Fibroblast of skin of right biceps (primary cell): Measurements from ENCODE around the gene RASA4B.
"Not testable (repeated sequence)": the region's sequence is repeated elsewhere in the genome, so short reads cannot be mapped to it uniquely, and the experiment has no call there.

ENCODE experiments used
- DNase-seq: peaks from one replicate; pipeline ENCODE4 v3.0.0-alpha.2; 2013

The RASA4B gene

DNA sequence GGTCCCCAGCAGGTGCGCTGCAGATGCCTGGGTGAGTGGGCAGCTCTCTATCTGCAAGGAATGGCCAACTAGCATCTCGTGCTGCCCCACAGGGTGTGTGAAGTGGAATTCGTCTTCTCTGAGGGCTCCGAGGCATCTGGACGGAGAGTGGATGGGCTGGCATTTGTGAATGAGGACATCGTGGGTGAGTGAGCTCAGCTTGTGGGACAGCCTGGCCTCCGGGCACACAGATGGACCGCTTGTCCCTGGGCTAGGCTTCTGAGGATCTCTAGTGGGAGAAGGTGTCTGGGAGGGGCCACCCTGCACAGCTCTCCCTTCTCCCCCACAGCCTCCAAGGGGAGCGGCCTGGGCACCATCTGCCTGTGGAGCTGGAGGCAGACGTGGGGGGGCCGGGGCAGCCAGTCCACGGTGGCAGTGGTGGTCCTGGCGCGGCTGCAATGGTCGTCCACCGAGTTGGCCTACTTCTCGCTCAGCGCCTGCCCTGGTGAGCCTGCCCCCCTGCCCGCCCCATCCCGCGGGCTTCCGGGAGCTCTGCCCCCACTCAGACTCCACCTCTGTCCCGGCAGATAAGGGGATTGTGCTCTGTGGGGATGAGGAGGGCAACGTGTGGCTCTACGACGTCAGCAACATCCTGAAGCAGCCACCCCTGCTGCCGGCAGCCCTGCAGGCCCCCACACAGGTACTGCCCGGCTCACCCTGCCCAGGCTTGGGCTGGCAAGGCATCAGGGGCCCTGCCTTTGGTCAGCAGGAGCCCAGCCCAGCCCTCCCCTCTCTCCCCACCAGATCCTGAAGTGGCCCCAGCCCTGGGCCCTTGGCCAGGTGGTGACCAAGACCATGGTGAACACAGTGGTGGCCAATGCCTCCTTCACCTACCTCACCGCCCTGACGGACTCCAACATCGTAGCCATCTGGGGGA is 45.2 kb downstream of the RASA4B start:
- DNase-seq = no peak

DNA sequence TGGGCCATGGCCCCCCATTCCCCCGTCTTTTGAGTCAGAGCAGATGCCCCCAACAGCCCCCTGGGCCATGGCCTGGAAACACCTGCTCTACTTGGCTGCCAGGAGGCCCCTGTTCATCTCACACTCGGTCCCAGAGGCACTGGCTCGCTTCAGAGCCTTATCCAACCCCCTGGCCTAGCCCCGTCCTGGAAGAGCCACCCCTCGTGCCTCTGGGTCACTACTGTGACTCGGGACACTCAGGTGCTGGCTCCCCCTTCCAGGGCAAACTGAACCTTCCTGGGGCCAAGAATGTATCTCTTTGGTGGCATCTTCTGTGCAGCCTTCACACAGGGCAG is 45.8 kb downstream of the RASA4B start:
- DNase-seq = no peak

DNA sequence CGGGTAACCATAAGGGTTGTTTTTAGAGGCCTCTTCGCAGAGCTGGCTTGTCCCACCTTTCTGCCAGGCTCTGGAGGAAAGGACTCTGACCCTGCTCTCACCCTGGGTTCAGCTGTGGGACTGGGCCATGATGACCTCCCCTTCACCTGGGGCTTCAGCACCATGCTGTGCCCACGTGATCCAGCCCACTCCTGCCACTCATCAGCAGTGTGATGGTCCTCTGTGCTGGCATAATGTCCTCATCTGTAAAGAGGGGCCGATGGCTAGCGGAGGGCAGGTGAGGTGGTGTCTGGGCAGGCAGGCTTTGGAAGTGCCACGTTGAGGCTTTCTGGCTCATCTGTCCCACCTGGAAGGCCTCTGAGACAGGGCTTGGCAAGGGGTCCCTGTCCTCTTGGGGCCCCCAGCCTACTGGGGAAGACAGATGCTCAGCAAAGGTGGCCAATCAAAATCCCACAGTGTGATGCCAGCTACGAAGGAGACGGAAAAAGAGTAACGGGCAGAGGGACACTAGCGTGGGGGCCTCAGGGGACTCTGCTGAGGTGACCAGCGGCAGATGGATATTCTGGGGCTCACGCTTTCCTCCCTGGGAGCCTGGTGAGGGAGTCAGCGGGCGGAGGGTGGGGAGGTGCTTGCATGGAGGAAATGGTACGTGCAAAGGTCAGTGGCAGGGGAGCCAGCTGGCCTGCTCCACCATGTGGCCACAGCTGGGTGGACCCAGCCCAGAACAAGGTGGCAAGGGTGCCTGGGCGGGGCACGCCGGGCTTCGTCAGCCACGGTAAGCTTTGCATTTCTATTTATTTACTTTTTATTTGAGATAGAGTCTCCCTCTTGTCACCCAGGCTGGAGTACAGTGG is 47.4 kb downstream of the RASA4B start:
- no peak for DNase-seq

DNA sequence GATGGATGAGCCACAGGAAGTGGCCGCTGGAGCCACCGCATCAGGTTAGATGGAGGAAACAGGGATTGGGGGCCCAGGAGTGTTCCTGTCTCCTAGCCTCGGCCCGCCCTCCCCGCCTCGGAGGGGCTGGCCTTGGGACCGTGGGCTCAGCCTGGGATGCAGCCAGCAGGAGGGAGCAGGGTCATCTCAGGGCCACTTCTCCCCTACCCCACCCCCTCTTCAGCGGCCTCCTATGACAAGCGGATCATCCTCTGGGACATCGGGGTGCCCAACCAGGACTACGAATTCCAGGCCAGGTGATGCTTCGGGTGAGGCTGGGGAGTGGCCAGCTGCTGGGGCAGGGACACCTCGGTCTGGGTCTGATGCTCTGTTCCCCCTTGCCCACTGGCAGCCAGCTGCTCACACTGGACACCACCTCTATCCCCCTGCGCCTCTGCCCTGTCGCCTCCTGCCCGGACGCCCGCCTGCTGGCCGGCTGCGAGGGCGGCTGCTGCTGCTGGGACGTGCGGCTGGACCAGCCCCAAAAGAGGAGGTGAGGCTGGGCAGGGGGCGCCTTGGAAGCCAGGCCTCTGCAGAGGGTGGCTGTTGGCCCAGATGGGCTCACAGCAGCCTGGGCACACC is 48.1 kb downstream of the RASA4B start:
- no peak for DNase-seq

DNA sequence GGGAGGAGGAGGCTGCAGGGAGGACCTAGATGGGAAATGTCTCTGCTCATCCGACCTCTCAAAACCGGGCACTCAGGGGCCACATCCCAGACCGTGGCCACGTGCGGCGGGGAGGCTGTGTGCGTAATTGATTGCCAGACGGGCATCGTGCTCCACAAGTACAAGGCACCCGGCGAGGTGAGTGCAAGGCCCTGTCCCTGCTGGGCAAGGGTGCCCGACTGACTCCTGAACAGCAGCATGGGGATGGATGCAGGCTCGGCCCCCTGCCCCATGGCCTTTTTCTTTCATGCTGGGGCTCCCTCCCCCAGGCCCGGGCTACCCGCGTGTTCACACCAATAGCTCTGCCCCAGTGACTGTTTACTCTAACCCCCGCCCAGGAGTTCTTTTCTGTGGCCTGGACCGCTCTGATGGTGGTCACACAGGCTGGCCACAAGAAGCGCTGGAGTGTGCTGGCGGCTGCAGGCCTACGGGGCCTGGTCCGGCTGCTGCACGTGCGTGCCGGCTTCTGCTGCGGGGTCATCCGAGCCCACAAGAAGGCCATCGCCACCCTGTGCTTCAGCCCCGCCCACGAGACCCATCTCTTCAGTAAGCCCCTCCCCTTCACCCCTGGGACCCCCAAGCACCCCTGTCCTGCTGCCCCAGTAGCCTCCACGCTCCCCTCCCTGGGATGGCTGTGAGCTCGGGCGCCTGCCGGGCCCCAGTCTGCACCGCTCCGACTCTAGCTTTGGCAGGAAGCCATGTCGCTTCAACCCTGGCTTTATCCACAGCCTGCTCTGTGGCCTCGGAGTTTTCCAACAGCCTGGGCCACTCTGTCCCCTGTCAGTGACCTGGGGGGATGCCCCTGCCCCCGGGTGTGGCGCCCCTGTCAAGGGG is 48.9 kb downstream of the RASA4B start:
- no peak for DNase-seq

DNA sequence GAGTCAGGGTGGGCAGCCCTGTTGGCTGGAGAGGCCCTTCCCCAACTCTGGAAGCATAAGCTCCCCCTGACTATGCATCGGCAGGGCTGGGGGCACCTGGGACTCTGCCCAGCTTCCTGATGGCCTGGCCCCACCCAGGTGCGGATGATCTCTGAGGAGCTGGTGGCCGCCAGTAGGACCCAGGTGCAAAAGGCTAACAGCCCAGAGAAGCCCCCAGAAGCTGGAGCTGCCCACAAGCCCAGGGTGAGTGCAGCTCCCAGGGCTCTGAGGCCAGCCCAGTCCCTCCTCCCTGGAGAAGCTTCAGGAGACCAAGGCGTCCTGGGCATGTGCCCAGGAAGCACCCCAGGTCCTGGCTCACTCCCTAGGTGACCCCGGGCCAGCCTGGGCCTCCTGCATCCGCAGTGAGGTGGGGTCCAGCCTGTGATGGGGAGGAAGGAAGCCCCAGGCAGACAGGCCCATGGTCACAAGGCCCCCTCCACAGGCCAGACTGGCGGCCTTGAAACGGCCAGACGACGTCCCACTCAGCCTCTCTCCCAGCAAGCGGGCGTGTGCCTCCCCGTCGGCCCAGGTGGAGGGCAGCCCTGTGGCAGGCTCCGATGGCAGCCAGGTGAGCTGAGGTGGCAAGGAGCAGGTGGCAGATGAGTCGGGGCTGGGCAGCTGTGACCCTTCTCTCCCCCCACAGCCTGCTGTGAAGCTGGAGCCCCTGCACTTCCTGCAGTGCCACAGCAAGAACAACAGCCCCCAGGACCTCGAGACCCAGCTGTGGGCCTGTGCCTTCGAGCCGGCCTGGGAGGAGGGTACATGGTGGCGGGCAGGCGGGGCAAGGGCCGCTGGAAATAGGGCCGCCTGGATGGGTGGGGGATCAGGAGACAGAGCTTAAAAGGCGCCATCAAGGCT is 49.7 kb downstream of the RASA4B start:
- no peak for DNase-seq

DNA sequence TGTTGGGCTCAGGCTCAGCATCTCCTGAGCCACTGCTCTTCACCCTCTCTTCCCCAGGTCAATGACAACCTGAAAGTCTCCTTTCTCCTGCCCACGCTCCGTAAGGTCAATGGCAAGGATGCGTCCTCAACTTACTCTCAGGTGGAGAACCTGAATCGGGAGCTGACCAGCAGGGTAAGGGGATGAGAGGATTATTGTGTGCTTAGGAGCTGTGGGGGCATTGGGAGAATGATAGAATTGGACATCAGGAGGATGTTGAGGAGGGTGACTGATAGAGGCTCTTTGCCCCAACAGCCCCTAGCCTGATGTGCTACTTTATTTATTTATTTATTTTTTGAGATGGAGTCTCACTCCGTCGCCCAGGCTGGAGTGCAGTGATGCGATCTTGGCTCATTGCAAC is 51.5 kb downstream of the RASA4B start:
- DNase-seq = no peak

DNA sequence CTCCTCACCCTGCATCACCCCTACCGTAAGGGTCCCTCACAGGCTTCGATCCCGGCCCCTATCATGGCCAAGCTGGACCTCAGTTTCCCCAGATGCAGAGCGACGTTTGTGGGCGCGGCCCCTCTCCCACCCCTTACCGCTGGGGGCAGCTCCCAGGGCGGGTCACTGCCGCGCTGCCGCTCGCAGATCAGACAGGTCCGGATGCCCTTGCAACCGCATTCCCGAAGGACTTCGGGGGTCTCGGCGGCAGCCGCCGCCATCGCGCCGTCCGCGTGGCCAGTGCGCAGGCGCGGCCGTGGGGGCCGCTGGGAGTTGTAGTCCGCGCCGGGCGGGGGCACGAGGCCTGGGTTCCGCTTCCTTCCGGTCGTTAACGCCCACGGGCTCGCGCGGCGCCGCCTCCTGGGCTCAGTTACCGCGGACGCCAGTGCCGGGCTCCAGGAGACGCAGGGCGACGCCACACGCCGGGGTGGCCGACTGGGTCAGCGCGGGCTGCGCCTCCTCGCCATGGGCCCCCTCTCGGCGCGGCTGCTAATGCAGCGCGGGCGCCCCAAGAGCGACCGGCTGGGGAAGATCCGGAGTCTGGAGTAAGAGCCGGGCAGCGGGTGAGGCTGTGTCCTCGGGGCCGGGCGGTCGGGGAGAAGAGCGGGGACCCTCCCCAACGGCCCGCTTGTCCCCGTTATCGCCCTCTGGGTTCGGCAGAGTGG is 52.8 kb downstream of the RASA4B start, which contains the start of the genes ALKBH4 and LRWD1:
ALKBH4 (minus strand) TSS at position 287 of the 704 bp plus-strand sequence; CDS start at position 260, 27 bp downstream.
LRWD1 (plus strand) TSS at position 408 of the 704 bp plus-strand sequence; CDS start at position 505, 97 bp downstream.
- DNase-seq = peak; percentile 92

DNA sequence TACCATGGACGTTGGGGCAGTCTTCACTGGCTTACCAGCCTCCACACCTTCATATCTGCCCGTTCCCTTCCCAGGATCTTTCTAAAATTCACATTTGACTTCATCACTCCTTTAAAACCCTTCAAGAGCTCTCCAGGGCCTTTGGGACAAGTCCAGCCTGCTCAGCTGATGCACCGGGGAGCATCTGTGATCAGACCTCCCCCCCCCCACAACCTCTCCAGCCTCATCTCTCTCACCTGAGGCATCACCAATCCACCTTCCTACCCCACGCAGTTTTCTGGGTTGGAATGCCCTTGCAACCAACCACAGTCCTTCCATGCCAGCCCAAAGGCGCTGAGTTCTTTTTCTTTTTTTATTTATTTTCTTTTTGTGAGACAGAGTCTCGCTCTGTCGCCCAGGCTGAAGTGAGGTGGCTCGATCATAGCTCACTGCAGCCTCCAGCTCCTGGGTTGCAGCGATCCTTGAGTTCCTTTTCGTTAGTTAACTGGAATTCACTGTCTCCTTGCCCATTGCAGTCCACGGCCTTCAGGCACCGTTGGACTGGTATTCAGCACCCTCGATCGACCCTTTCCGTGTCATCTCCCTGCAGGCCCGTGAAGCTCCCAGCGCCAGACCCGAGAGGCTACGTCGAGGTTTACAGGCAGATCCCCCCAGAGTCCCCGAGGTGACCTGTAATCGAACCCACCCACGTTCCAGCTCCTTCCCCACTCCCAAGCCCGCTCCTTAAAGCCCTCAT is 53.6 kb downstream of the RASA4B start:
- no peak for DNase-seq

DNA sequence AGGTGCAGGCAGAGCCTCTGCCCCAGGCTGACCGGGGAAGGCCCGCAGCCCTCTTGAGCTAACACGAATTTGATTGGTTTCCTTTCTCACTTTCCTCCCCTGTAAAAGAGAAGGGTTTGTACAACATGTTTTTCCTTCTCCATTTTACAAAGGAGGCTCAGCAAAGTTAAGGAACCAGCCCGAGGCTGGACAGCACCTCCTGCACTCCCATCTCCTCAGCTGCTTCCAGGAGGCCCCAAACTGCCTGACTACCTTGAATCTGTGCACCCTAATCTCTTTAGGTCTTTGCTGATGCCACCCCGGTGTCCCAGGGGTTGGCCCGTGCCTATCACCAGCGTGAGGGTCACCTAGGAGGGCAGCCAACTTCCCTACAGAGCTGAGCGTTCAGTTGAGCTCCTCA is 57.1 kb downstream of the RASA4B start:
- DNase-seq = no peak

DNA sequence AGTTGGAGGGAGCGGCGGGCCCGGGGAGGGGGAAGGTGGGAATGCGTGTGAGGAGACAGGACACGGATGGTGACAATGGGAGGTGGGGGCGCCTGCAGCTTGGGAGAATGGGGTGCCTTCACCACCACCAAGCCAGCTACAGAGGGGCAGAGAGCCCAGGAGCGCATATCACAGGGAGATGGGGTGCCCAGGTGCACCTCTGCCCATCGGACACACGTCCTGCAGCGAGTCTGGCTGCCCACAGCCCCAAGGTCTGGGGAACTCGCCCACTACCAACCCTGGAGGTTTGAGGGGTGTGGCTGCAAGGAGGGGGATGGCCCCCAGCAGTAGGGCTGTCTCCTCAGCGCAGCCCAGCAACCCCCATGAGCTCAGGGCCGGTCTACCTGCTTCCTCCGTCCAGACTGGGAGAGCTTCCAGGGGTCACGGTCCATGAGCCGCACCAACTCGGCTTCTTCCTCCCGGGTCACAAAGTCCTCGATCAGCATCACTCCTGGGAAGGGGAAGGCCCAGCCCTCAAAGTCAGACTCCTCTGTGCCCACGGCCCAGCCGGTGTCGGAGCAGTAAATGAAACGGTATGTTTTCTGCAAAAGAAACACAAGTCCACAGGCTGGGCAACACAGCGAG is 58.2 kb downstream of the RASA4B start:
- no peak for DNase-seq

DNA sequence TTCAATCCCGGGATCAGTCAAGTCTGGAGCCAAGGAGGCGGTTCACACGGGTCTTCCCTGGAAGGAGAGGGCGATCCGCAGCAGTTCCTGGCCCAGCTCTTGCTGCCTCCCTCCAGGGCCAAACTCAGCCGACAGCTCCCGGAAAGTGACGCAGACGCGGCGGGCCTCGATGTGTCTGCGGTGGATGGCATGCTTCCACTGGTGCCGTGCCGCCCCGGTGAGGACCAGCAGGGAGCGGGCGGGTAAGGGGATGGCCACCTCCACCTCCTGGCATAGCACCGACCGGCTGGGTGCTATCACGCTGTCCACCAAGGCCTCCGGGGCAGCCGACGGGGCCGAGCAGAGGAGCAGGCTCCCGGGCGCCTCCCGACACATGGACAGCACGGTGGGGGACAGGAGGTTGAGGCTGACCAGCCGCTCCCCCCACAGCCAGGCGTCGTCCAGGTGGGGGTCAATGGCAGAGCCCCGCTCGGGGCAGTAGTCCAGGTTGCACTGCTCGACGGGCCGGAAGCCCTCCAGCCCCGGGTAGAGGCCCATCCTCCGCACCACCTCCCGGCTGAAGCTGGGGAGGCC is 60.1 kb downstream of the RASA4B start:
- DNase-seq = no peak

DNA sequence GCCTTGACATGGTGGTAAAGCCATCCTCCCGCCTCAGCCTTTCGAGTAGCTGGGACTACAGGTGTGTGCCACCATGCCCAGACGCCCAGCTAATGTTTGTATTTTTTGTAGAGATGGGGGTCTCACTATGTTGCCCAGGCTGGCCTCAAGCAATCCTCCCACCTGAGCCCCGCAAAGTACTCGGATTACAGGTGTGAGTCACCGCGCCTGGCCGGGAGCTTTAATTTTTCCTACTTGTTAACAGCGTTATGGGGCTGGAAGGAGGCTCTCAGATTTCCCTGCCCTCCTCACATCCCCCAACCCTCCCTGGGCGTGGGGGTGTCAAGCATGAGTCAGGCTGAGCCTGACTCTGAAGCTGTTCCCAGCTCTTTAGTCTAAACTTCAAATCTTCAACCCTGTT is 61.2 kb downstream of the RASA4B start:
- DNase-seq = peak; percentile 68

DNA sequence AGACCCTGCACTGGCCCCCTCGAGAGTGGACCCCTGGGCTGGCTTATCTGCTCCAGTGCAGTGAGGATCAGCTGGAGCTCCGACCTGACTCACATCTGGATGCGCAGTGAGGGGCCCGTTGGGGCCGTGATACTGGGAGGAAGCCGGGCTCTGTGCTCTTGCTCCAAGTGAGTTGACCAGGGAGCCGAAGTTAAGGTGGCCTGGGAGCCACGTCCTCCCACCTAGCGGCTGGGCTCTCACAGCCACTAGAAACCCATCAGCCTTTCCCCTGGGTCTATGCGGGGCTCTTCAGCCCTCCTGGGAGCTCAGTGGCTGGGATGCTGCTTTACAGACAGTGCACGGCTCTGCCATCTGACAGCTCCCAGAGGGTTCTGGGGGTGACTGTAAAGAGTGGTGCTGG is 62.0 kb downstream of the RASA4B start:
- no peak for DNase-seq

DNA sequence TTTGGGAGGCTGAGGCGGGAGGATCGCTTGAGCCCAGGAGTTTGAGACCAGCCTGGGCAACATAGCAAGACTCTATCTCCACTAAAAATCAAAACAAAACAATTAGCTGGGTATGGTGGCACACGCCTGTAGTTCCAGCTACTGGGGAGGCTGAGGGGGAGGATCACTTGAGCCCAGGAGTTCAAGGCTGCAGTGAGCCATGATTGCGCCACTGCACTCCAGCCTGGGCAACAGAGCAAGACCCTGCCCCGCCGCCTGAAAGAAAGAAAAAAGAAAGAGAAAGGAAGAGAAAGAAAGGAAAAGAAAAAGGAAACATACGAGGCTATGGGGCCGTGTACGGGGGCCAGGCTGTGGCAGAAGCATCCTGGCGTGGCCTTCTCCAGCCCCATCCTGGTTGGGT is 62.6 kb downstream of the RASA4B start:
- DNase-seq = not testable (repeated sequence)

DNA sequence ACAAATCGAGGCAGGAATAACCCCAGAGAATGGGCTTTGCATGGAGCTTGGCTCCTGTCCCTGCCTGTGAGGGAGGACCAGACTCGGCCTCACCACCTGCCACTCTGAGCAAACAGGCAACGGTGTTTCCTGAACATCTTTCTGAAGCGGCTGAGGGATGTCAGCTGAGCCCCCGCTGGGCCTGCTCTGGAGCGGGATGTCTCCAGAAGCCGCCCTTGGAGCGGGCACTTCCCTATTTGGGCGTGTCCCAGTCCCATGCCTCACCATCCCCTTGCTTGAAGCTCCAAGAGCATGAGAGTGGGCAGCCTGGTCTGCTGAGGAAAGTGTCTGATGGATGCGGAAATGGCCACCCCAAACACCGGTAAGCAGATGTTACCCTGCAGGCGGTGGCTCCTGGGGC is 63.1 kb downstream of the RASA4B start:
- DNase-seq = no peak

DNA sequence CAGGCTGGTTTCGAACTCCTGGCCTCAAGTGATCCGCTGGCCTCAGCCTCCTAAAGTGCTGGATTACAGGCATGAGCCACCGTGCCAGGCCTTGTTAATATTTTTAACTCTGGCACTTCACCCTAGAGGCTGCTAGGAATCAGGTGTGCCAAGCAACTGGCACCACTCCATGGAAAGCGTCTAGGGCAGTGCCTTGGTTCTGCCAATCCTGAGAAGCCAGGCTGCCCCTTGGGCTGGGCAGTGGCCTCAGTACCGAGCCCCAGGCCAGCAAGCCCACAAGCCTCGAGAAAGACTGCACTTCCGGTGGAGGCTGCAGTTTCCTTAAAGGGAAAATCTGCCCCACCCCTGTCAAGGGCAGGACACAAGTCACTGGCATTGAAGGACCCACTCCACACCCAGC is 64.3 kb downstream of the RASA4B start:
- DNase-seq = no peak

DNA sequence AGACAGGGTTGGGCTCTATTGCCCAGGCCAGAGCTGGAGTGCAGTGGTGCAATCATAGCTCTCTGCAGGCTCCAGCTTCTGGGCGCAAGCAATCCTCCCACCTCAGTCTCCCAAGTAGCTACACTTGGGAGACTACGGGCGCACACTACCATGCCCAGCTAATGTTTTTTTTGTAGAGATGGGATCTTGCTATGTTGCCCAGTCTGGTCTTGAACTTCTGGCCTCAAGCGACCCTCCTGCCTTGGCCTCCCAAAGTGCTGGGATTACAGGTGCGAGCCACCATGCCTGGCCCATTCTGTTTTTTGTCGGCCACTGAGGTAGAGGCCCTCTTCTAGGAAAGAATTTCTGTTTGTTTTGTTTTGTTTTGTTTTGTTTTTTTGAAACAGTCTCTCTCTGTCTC is 65.1 kb downstream of the RASA4B start:
- DNase-seq = no peak
